HepG2 (cell line): ENCODE results near the gene NMUR1. TPM values are rescaled to one million over a fixed set of nuclear protein-coding genes. Genes with fewer than 3 reads are reported as not detected.

Experiments
- ATAC-seq: fragments of 200-7000 bp; cut with Tn5 transposase; 3 replicates; pipeline ENCODE4 v1.9.1; 2020; ENCODE audit warnings: mild to moderate bottlenecking, moderate library complexity
- BruUV-seq: library from RNA; stranded (reverse); fragments of 400-500 nt; replicated peaks from 2 replicates; lab custom pipeline; 2021; lab: Mats Ljungman, UMichigan
- CTCF ChIA-PET: fragments of 300-600 bp; formaldehyde crosslinking; extraction: SDS; loops from one replicate; lab custom pipeline; 2021; ENCODE audit warnings: low total read pairs, inconsistent platforms, low intra/inter-chr PET ratio; lab: Yijun Ruan, JAX
- POLR2A ChIA-PET: fragments of 350-600 bp; sonication (Branson Sonifier 250); formaldehyde crosslinking; loops from one replicate; lab custom pipeline; 2020; ENCODE audit warnings: antibody characterized with exemption, inconsistent platforms; lab: Yijun Ruan, JAX
- DNase-seq: peaks from one replicate; pipeline ENCODE4 v3.0.0-alpha.2; 2015; ENCODE audit warnings: low spot score
- FAIRE-seq: peaks from 3 replicates; lab custom pipeline; 2011; peaks lifted over from hg19 to GRCh38; lab: Jason Lieb, UNC
- H2AFZ ChIP-seq: one replicate; pipeline ENCODE4 v1.6.1; 2011; ENCODE audit warnings: low read length, inconsistent platforms
- H3K27ac ChIP-seq: fragments of 300-600 bp; 3 replicates; pipeline ENCODE4 v1.8.0; 2011; ENCODE audit warnings: mixed run types, mild to moderate bottlenecking, mixed read lengths, low read length, inconsistent platforms; ENCODE audit not compliant: insufficient read depth; ENCODE audit errors: extremely low read length
- H3K27me3 ChIP-seq, 2 experiments: fragments of 200-600 bp in 1 of 2; 2 replicates in 1 of 2; 3 replicates in 1 of 2; pipeline versions ENCODE4 v1.6.0 to v1.8.0; 2011; ENCODE audit warnings: low read length in 2 of 2, mild to moderate bottlenecking in 2 of 2, moderate library complexity in 2 of 2, inconsistent platforms in 1 of 2; ENCODE audit not compliant: insufficient read depth in 2 of 2, control insufficient read depth in 1 of 2
- H3K36me3 ChIP-seq, 2 experiments: fragments of 200-600 bp in 1 of 2; replicated peaks in 1 of 2; 2 replicates in 1 of 2; 3 replicates in 1 of 2; pipeline versions ENCODE4 v1.5.1 to v1.8.0; 2011; ENCODE audit warnings: low read length in 2 of 2, inconsistent platforms in 1 of 2; ENCODE audit not compliant: insufficient read depth in 2 of 2, control insufficient read depth in 1 of 2
- H3K4me1 ChIP-seq: 2 replicates; pipeline ENCODE4 v1.5.1; 2012; ENCODE audit warnings: low read length, inconsistent platforms; ENCODE audit not compliant: insufficient read depth
- H3K4me2 ChIP-seq: 2 replicates; pipeline ENCODE4 v1.6.0; 2011; ENCODE audit warnings: low read depth, low read length, inconsistent platforms
- H3K4me3 ChIP-seq, 3 experiments: fragments of 200-600 bp in 1 of 3; sonication (generic), shearing (Covaris generic) in 1 of 3; replicated peaks in 1 of 3; 2 replicates each; pipeline ENCODE4 v1.5.1; 2011 to 2016; ENCODE audit warnings: low read length in 3 of 3, inconsistent platforms in 2 of 3, low read depth in 2 of 3, mild to moderate bottlenecking in 2 of 3, control low read depth in 1 of 3, mixed read lengths in 1 of 3; ENCODE audit not compliant: insufficient read depth in 1 of 3
- H3K79me2 ChIP-seq: one replicate; pipeline ENCODE4 v1.6.1; 2011; ENCODE audit warnings: low read length, inconsistent platforms; ENCODE audit not compliant: insufficient read depth
- H3K9ac ChIP-seq: 2 replicates; pipeline ENCODE4 v1.6.0; 2011; ENCODE audit warnings: mild to moderate bottlenecking, low read depth, low read length, inconsistent platforms; ENCODE audit not compliant: insufficient read depth
- H3K9me3 ChIP-seq: 2 replicates; pipeline ENCODE4 v1.5.1; 2012; ENCODE audit warnings: mild to moderate bottlenecking, low read length
- H4K20me1 ChIP-seq: 2 replicates; pipeline ENCODE4 v1.6.0; 2011; ENCODE audit warnings: inconsistent platforms, mild to moderate bottlenecking, low read length, moderate library complexity; ENCODE audit not compliant: insufficient read depth
- AFF4 ChIP-seq: sonication (generic); formaldehyde crosslinking; IDR thresholded peaks from 2 replicates; pipeline ENCODE4 v1.4.0; 2020; ENCODE audit warnings: missing genetic modification reagents
- ATF3 ChIP-seq: sonication (generic); formaldehyde crosslinking; IDR thresholded peaks from 2 replicates; pipeline ENCODE4 v1.4.0; 2020; ENCODE audit warnings: missing genetic modification reagents
- HNRNPK ChIP-seq: fragments of 200-400 bp; formaldehyde crosslinking; IDR thresholded peaks from 2 replicates; pipeline ENCODE4 v1.6.1; 2018; ENCODE audit warnings: low read length, low read depth, moderate library complexity, mild to moderate bottlenecking; ENCODE audit not compliant: poor library complexity, severe bottlenecking
- MBNL3 ChIP-seq: fragments of 250-450 bp; sonication (Bioruptor Pico); conservative IDR thresholded peaks from 2 replicates; pipeline ENCODE4 v1.8.0; 2022; ENCODE audit warnings: mild to moderate bottlenecking, inconsistent platforms
- NAIF1 ChIP-seq: sonication (generic); formaldehyde crosslinking; IDR thresholded peaks from 2 replicates; pipeline ENCODE4 v1.5.0; 2020; ENCODE audit warnings: mild to moderate bottlenecking, missing genetic modification reagents, borderline replicate concordance
- PCBP1 ChIP-seq: fragments of 200-400 bp; formaldehyde crosslinking; IDR thresholded peaks from 2 replicates; pipeline ENCODE4 v1.6.1; 2017; ENCODE audit warnings: mild to moderate bottlenecking, low read depth, low read length, borderline replicate concordance
- PPARG ChIP-seq: conservative IDR thresholded peaks from 2 replicates; pipeline ENCODE4 v1.6.1; 2016; ENCODE audit warnings: missing biosample characterization, missing genetic modification reagents
- RFX3 ChIP-seq: IDR thresholded peaks from 2 replicates; pipeline ENCODE4 v1.6.1; 2016; ENCODE audit warnings: missing biosample characterization, missing genetic modification reagents
- TEAD2 ChIP-seq: sonication (generic); formaldehyde crosslinking; IDR thresholded peaks from 2 replicates; pipeline ENCODE4 v1.9.0; 2021; ENCODE audit warnings: missing genetic modification reagents
- ZC3H4 ChIP-seq: sonication (generic); formaldehyde crosslinking; IDR thresholded peaks from 2 replicates; pipeline ENCODE4 v1.4.0; 2020; ENCODE audit warnings: missing genetic modification reagents, borderline replicate concordance
- ZFP90 ChIP-seq: sonication (generic); formaldehyde crosslinking; IDR thresholded peaks from 2 replicates; pipeline ENCODE4 v1.8.0; 2022; ENCODE audit warnings: missing genetic modification reagents, mild to moderate bottlenecking, inconsistent platforms, borderline replicate concordance
- ZFP91 ChIP-seq: sonication (generic); formaldehyde crosslinking; IDR thresholded peaks from 2 replicates; pipeline ENCODE4 v1.9.0; 2022; ENCODE audit warnings: missing genetic modification reagents, mild to moderate bottlenecking, borderline replicate concordance
- ZNF10 ChIP-seq: sonication (generic); formaldehyde crosslinking; IDR thresholded peaks from 2 replicates; pipeline ENCODE4 v1.4.0; 2020; ENCODE audit warnings: mild to moderate bottlenecking, low read depth, missing genetic modification reagents, borderline replicate concordance
- WGBS: methylation state at CpG from one replicate; pipeline ENCODE4 v1.1.6; 2017; ENCODE audit warnings: low lambda C conversion rate; 5-methylcytosine and 5-hydroxymethylcytosine counted together
- in situ Hi-C: cut with HindIII; loops from 2 replicates; pipeline ENCODE4 v1.10.0; 2017; ENCODE audit warnings: low pct_unique_long_range_greater_than_20kb; ENCODE audit not compliant: extremely low pct_ligation_motif_present
- intact Hi-C: fragments of 100-400 bp; cut with micrococcal nuclease; formaldehyde crosslinking; loops from one replicate; pipeline ENCODE4 v1.10.0; 2022; ENCODE audit not compliant: unreplicated experiment
- polyA plus RNA-seq, 8 experiments: library from polyadenylated mRNA; depleted of rRNA in 3 of 8; stranded (reverse) in 7 of 8; unstranded in 1 of 8; fragments of >200 nt; fragmentation: Illumina TruSeq in 4 of 8; extraction: Trizol in 4 of 8; gene quantifications; 2 replicates each; pipeline versions ENCODE4 v1.2.1 to v1.2.3, GENCODE V29; 2011 to 2016; ENCODE audit warnings: low read depth in 4 of 8, missing spikeins in 1 of 8, mixed read lengths in 1 of 8; ENCODE audit not compliant: insufficient read depth in 1 of 8
- total RNA-seq, 5 experiments: library from RNA; depleted of rRNA; stranded (reverse); fragments of >200 nt; fragmentation: Illumina TruSeq; extraction: Trizol; gene quantifications; 2 replicates each; pipeline ENCODE4 v1.2.3, GENCODE V29; 2016; ENCODE audit warnings: low read depth in 1 of 5

Gene NMUR1
- total and polyA plus RNA-seq, 2 of the 13 experiments (the other 11 are each of a cell fraction or from before 2014, with no cell fraction given), result not detected

GRCh38 chr2:231475965-231476364 is 54.3 kb downstream of the NMUR1 start:
- Histone ChIP-seq H3K4me2 (no peak overlapping the region), H3K27me3 (peaks cover 2 to 21% of the 10 kb centered on the region in 2 experiments; a peak in 2 of 5 replicates), H3K4me1 (no peaks in the 10 kb centered on the region), H2AFZ (no peak overlapping the region), H3K36me3 (no peaks in the 10 kb centered on the region), H3K9me3 (no peaks in the 10 kb centered on the region), H3K79me2 (no peaks in the 10 kb centered on the region), H3K4me3 (no peak overlapping the region), H3K9ac (no peak overlapping the region), H4K20me1 (no peaks in the 10 kb centered on the region), H3K27ac (no peak overlapping the region)
- 59% methylated on average over 3 of the region's 3 CpGs for WGBS
- BruUV-seq, result no TSS peak
- no peak for ATAC-seq
- POLR2A ChIA-PET, result interaction anchor here (3.7 kb wide), 1 partner anchor 12 kb away, joined by 20 read pairs; the partner anchor contains the start of gene NCL
- CTCF ChIA-PET, result no interaction called here
- in situ Hi-C loops, result no loop called here
- no peak for TF ChIP-seq TEAD2 (CRISPR knock-in tag)
- no peak for TF ChIP-seq ZFP90 (CRISPR knock-in tag)
- TF ChIP-seq PPARG, result no peak
- no peak for TF ChIP-seq AFF4
- TF ChIP-seq ZC3H4, result no peak
- TF ChIP-seq MBNL3 (CRISPR knock-in tag), result no peak
- no peak for TF ChIP-seq NAIF1 (CRISPR knock-in tag)
- no peak for TF ChIP-seq HNRNPK
- no peak for TF ChIP-seq ZFP91 (CRISPR knock-in tag)
- no peak for TF ChIP-seq RFX3
- TF ChIP-seq ATF3 (CRISPR knock-in tag), result no peak
- TF ChIP-seq ZNF10 (CRISPR knock-in tag), result no peak
- no peak for TF ChIP-seq PCBP1
- no peak for FAIRE-seq
- intact Hi-C loops, result no loop called here
- no peak for DNase-seq
